ENCODE results near the gene CCDC13.

DNA sequence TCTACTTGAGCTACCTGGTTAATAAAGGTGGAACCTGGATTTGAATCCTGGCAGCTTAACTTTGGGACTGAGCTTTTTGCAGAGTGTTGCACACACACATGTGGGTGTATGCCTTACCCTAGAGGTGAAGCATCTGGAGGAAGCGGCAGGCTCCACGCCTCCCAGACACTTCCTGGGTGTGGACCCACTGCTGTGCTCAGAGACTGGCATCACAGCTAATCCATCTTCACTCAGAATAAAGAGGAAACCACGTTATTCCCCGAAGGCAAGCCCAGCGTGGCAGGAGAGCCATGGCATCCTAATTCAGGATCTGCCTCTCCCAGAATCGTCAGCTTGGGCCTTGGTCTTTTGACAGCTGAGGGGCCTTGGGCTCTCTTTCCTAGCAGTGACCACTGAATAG lies 25.5 kb downstream of the CCDC13 start:
- TF ChIP-seq, protein P1, sequence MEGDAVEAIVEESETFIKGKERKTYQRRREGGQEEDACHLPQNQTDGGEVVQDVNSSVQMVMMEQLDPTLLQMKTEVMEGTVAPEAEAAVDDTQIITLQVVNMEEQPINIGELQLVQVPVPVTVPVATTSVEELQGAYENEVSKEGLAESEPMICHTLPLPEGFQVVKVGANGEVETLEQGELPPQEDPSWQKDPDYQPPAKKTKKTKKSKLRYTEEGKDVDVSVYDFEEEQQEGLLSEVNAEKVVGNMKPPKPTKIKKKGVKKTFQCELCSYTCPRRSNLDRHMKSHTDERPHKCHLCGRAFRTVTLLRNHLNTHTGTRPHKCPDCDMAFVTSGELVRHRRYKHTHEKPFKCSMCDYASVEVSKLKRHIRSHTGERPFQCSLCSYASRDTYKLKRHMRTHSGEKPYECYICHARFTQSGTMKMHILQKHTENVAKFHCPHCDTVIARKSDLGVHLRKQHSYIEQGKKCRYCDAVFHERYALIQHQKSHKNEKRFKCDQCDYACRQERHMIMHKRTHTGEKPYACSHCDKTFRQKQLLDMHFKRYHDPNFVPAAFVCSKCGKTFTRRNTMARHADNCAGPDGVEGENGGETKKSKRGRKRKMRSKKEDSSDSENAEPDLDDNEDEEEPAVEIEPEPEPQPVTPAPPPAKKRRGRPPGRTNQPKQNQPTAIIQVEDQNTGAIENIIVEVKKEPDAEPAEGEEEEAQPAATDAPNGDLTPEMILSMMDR (IDR thresholded peaks at IDR 0.05): no peak
- no peak for TF ChIP-seq POLR2AphosphoS5 (IDR thresholded peaks at IDR 0.05)
